Colon (tissue), 2 donors: Measurements from ENCODE around the gene RBP4.

Experiments
- FAIRE-seq: peaks from 2 replicates; lab custom pipeline; 2012; peaks lifted over from hg19 to GRCh38; lab: Jason Lieb, UNC
- donor health status: control.
- donor health status: control.

The RBP4 gene

DNA sequence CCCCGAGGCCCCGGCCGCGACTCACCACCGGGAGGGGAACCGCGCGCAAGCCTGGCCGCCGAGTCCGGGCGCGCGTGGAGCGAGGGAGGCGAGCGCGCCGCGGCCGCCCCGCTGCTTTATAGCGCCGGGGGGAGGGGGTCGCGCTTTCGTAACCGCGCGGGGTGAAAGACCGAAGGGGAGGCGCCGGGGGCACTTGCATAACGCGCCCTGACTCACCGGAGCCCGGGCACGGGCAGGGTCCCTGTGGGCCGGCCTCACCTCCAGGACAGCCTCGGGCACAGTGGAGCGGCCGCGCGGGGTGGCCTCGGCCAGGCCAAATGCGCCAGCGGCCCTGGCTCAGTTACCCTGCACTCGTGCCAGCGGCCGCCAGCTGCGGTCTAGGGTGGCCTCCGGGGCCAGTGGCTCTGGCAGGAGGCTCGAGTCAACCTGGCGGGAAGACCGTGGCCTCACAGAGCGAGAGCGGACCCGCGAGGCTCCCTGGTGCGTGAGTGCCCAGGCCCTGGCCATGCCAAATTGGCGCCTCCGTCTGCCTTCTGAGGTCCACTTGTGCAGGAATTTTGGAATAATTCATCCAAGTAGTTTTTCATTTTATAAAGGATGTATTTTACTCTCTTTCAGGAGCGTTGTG, at the start of gene RBP4:
Gene RBP4, minus strand, starts transcription at position 90 of the 628 bp plus-strand sequence. CDS start 207 bp downstream, outside the sequence.
- no peak for FAIRE-seq

- no peak for FAIRE-seq
Measured at GRCh38 chr10:93639791-93640190, 38.8 kb upstream of the RBP4 start.

DNA sequence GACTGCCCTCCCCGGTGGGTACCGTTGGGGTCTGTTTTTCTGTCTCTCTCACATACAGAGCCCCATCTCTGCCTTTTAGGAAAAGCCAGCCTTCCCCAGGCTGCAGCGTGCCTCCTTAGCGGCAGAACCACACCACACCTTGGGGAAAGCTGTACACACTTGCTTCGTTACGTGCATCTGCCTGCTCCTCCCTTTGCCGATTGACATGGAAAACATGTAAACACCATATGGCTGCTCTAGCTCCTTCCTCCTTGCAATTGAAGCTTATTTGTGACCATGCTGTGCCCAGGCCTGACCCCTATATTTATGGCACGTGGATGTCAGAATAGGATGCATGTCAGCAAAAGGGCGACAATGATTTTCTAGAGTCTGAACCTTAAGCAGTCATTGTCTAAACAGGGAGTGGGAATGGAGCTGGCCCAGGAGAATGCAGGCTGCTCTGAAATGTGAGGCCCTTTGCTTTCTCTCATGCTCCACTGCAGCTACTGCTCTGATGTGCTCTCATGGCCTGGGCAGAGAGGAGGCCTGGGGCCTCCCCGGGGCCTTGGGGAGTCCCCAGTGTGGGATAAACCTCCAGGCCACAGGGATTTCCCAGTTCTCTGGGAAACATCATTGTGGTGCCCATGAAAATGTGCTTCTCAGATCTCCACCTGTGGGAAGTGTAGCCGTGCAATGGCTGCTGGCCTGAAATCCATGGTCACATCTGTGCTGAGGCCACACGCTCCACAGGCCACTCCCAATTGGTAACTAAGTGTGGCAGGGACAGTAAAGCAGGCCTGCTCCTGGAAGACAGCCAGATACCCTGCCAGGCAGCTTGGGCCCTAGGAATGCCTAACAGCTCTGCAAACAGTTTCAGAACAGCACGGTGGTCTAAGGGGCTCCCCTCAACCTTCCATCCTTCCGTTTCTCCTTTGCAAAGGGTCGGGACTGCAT, 29.9 kb upstream of the RBP4 start:
- FAIRE-seq = no peak

DNA sequence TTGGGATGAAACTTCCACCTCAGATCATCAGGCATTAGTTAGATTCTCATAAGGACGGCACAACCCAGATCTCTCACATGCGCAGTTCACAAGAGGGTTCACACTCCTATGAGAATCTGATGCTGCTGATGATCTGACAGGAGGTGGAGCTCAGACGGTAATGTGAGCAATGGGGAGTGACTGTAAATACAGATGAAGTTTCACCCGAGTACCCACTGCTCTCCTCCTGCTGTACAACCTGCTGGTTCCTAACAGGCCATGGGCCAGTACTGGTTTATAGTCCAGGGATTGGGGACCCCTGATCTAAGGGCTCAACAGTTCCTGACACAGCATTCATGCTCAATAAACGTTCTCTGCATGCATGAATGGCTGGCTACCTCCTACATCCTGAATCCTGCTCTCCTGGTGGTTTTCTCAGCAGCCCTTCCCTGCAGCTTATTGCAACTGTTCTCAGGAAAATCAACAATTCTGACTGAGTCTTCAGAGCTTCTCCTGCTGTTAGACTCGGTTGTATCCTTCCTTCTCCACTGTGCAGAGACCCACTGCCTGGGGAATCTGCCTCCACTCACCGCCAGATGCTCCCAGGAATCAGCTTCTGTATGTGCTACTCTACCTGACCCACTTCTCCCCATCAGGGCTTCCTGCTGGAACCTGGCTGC, 28.7 kb upstream of the RBP4 start:
- FAIRE-seq = no peak

GRCh38 chr10:93628858-93629257, 27.8 kb upstream of the RBP4 start:
- FAIRE-seq = no peak

- no peak for FAIRE-seq
Measured at GRCh38 chr10:93622942-93623341, 21.9 kb upstream of the RBP4 start.

- no peak for FAIRE-seq
Measured at GRCh38 chr10:93620925-93621324, 19.9 kb upstream of the RBP4 start.

DNA sequence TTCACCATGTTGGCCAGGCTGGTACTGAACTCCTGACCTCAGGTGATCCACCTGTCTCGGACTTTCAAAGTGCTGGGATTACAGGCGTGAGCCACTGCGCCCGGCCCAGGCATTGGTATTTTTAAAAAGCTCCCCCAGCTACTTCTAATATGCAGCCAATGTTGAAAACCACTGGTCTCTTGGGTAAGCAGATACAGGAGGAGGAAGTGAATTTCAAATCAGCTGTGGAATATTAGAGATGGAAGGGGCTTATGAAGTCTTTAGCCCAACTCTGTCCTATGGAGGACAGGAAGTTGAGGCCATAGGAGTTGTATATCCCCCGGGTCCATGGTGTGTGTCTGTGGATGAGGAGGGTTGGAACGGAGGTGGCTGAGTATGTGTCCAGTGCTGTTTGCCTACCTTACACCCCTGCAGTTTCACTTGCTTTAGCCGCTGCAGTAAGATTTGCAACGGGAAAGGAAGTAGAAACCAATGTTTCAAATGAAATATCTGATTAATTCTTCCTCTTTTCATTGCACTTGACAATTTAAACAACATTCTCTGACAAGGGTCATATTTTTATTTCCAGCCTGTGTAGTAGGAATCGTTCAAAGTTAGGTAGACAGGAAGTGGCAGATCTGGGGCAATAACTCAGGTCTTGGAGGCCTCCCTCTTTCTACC, 14.7 kb upstream of the RBP4 start:
- FAIRE-seq = no peak

DNA sequence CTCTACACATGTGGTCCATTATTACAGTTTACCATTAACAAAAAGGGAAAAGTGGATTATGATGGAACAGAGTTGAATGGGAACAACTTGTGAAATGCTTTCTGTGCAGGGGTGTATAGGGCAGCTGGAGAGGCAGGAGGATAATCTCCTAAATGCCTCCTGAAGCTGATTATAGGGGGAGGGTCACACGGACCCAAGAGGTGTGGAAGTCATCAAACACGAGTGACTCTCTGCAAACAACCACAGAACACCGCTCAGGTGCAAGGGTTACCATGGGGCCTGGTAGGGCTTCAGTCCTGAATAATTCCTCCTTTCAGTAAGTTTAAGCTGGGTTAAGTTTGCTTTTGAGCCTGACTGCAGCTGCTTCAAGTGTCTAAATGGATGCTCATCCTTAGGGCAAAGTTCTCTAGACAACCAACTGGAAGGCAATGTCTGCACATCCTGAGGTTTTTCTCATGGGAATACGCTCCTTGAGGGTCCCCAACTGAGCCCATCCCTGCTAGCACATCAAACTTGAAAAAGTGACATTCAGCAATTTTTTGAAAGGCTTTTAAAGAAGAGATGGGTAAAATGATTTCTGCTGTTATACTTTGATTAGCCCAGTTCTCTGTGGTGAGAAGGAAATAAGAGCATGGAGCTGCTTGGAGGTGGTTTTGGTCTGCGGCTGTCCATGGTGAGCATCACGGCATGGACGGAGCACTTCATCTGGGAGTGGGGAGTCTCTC, 13.2 kb upstream of the RBP4 start:
- no peak for FAIRE-seq

GRCh38 chr10:93613126-93613525, 12.1 kb upstream of the RBP4 start:
- FAIRE-seq = no peak

- FAIRE-seq = no peak
Measured at GRCh38 chr10:93612311-93612710, 11.3 kb upstream of the RBP4 start, which contains the start of gene PDE6C. Gene PDE6C, plus strand, starts transcription at chr10:93612537. Its CDS starts 189 bp downstream, at chr10:93612726.

DNA sequence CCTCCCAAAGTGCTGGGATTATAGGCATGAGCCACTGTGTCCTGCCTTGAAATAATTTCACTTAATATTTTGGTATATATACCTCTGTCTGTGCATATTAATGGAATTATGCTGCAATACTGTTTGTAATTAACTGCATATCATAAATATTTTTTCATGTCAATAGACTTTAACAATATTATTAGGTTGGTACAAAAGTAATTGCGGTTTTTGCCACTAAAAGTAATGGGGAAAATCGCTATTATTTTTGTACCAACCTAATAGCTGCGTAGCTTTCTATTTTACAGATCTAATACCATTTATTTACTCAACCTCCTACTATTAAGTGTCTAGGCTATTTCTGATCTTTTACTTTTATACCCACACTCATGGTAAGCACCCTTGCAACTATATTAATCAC, 7.4 kb upstream of the RBP4 start:
- FAIRE-seq = no peak

DNA sequence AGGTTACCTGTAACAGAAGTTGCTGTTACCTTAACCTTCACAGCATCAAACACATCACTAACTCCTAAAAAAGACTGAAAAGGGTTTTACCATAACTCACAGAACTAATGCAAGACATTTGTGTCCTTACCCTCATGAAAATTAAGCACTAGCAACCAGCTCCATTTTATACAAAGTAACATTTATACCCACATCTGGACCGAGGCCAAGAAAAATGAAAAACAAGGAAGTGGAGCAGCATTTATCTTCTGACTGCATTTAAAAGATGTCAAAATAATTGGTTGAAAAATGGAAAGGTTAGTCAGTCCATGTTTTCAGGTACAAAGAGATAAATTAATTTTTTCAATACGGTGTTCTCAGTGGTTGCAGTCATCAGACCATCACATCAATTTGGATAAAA, 3.1 kb upstream of the RBP4 start:
- FAIRE-seq = no peak

- no peak for FAIRE-seq
Measured at GRCh38 chr10:93603023-93603422, 2.0 kb upstream of the RBP4 start.

DNA sequence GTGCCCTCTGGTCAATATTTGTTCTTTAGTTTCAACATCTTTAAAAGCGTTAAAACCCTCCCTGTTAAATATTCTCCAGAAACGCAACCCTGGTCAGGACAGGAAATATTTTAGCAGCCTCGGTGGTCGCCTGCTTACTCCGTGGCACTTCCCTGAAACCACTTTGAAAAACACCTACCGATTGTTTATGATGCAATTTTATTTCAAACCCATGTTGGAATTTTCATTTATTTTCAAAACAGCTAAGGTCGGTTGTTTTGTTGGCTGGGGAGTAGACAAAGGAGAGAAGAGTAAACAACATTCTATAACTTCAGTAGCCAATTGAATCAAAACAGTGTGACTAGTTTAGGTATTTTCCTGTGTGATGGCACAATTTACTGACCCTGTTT, 733 bp upstream of the RBP4 start:
- FAIRE-seq = no peak

- no peak for FAIRE-seq
Measured at GRCh38 chr10:93600446-93601145, 439 bp downstream of the RBP4 start.

GRCh38 chr10:93599778-93600177, 1.3 kb downstream of the RBP4 start:
- FAIRE-seq = no peak

DNA sequence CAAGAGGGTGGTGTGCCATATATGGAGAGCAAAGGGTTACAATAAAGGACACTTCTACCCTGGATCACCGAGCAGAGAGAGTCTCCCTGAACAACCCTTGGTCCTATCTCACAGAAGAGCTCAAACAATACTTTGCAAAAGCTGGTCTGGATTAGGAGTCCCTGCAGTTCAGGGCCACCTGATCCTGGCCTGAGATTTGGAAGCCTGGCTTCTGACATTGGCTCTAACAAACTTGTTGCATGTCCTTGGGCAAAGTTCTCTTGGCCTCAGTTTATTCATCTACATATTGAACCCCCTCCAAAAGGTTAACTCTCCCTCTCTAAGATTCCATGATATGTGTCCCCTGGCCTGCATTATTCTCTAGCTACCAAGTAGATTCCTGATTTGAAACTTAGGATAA, 1.7 kb downstream of the RBP4 start:
- no peak for FAIRE-seq

DNA sequence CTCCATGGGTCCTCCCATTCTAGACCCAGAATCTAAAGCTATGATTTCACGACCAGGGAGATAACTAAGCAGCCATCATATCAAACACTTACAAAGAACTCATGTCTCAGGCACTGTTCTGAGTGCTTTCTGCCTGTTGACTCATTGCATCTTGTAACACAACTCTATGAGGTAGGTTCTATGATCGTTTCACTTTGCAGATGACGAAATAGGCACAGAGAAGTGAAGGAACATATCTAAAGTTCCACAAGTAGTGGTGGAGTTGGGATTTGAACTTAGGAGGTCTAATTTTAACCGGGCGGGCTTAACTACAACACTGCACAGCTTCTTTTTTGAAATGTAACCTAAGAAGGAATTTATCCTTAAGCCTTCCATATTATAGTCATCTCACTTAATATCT, 2.9 kb downstream of the RBP4 start:
- FAIRE-seq = no peak

GRCh38 chr10:93597075-93597599, 3.9 kb downstream of the RBP4 start:
- no peak for FAIRE-seq

DNA sequence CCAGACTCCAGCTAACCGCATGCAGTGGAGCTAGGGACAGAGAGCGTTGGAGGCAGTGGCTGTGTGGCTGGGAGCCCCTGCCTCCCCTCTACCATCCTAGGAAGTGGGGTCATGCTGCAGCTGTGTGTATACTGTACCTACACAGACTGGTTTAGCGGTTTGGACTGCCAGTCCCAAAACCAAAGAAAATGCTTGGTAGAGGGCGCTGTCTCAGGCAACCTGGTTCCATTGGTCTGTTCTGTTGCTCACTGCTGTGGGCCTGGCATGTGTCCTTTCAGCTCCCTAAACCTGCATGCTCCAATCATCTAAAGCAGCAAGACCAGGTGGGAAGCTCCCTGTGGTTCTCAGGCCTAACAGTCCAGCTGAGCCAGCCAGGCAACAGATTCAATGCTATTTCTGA, 4.5 kb downstream of the RBP4 start:
- no peak for FAIRE-seq
